H9 (cell line): ENCODE data around the gene ECEL1. TPM values are rescaled to one million over a fixed set of nuclear protein-coding genes. Genes with fewer than 3 reads are reported as not detected.
A peak's percentile ranks its signal among the peaks of the same experiment; 100 is the strongest.

Source experiments
- DNase-seq: peaks from one replicate; pipeline ENCODE4 v3.0.0-alpha.2; 2017
- H2AFZ ChIP-seq: one replicate; pipeline ENCODE4 v1.6.1; 2013; ENCODE audit warnings: mild to moderate bottlenecking, low read length, control low read depth, moderate library complexity
- H2AK5ac ChIP-seq: 2 replicates; pipeline ENCODE4 v1.6.1; 2013; ENCODE audit warnings: low read length, control low read depth, mixed read lengths; ENCODE audit not compliant: insufficient read length
- H2BK120ac ChIP-seq: one replicate; pipeline ENCODE4 v1.6.1; 2013; ENCODE audit warnings: low read depth, mild to moderate bottlenecking, low read length, control low read depth, inconsistent platforms; ENCODE audit not compliant: poor library complexity, severe bottlenecking
- H2BK12ac ChIP-seq: 2 replicates; pipeline ENCODE4 v1.6.1; 2013; ENCODE audit warnings: low read length, control low read depth, mixed read lengths, low read depth; ENCODE audit not compliant: insufficient read length
- H2BK15ac ChIP-seq: 2 replicates; pipeline ENCODE4 v1.6.1; 2013; ENCODE audit warnings: low read depth, low read length, control low read depth
- H2BK20ac ChIP-seq: one replicate; pipeline ENCODE4 v1.6.1; 2013; ENCODE audit warnings: low read depth, mild to moderate bottlenecking, low read length, control low read depth, inconsistent platforms; ENCODE audit not compliant: poor library complexity, severe bottlenecking
- H2BK5ac ChIP-seq: 2 replicates; pipeline ENCODE4 v1.6.1; 2013; ENCODE audit warnings: low read length, control low read depth, mixed read lengths; ENCODE audit not compliant: insufficient read length
- H3K14ac ChIP-seq: 2 replicates; pipeline ENCODE4 v1.6.1; 2013; ENCODE audit warnings: low read length, control low read depth; ENCODE audit not compliant: insufficient read depth
- H3K18ac ChIP-seq: 2 replicates; pipeline ENCODE4 v1.6.1; 2013; ENCODE audit warnings: low read depth, mild to moderate bottlenecking, mixed read lengths, low read length, control low read depth; ENCODE audit not compliant: insufficient read length
- H3K23ac ChIP-seq: 2 replicates; pipeline ENCODE4 v1.6.1; 2013; ENCODE audit warnings: low read length, control low read depth, mixed read lengths, low read depth; ENCODE audit not compliant: insufficient read length
- H3K23me2 ChIP-seq: 2 replicates; pipeline ENCODE4 v1.6.1; 2013; ENCODE audit warnings: low read depth, mild to moderate bottlenecking, mixed read lengths, low read length, control low read depth; ENCODE audit not compliant: insufficient read length, poor library complexity, severe bottlenecking
- H3K27ac ChIP-seq: 2 replicates; pipeline ENCODE4 v1.5.1; 2013; ENCODE audit warnings: low read length, control low read depth, mixed read lengths, low read depth; ENCODE audit not compliant: insufficient read length
- H3K27me3 ChIP-seq: 2 replicates; pipeline ENCODE4 v1.6.1; 2013; ENCODE audit warnings: low read length, control low read depth, inconsistent platforms; ENCODE audit not compliant: insufficient read depth
- H3K4ac ChIP-seq: 2 replicates; pipeline ENCODE4 v1.6.1; 2013; ENCODE audit warnings: low read depth, mild to moderate bottlenecking, control low read depth, inconsistent platforms, low read length, moderate library complexity
- H3K4me1 ChIP-seq: 2 replicates; pipeline ENCODE4 v1.6.1; 2013; ENCODE audit warnings: low read length, control low read depth, inconsistent platforms; ENCODE audit not compliant: insufficient read depth
- H3K4me2 ChIP-seq: 2 replicates; pipeline ENCODE4 v1.6.1; 2013; ENCODE audit warnings: low read length, control low read depth, mixed read lengths; ENCODE audit not compliant: insufficient read length, insufficient read depth
- H3K56ac ChIP-seq: 2 replicates; pipeline ENCODE4 v1.6.1; 2013; ENCODE audit warnings: low read depth, mild to moderate bottlenecking, mixed read lengths, low read length, control low read depth; ENCODE audit not compliant: insufficient read length
- H3K79me1 ChIP-seq: 2 replicates; pipeline ENCODE4 v1.6.1; 2013; ENCODE audit warnings: low read depth, mild to moderate bottlenecking, moderate library complexity, low read length, control low read depth, inconsistent platforms; ENCODE audit not compliant: insufficient read depth, poor library complexity, severe bottlenecking
- H3K79me2 ChIP-seq: 2 replicates; pipeline ENCODE4 v1.6.1; 2013; ENCODE audit warnings: low read length, control low read depth, inconsistent platforms; ENCODE audit not compliant: insufficient read depth
- H3K9ac ChIP-seq: 2 replicates; pipeline ENCODE4 v1.6.1; 2013; ENCODE audit warnings: low read length, control low read depth, mixed read lengths; ENCODE audit not compliant: insufficient read length; ENCODE audit errors: extremely low read depth
- H3K9me3 ChIP-seq: one replicate; pipeline ENCODE4 v1.6.1; 2013; ENCODE audit warnings: low read depth, low read length, inconsistent platforms; ENCODE audit not compliant: control insufficient read depth
- H3T11ph ChIP-seq: one replicate; pipeline ENCODE4 v1.6.1; 2013; ENCODE audit warnings: mild to moderate bottlenecking, low read length, control low read depth, inconsistent platforms
- H4K20me1 ChIP-seq: one replicate; pipeline ENCODE4 v1.6.1; 2013; ENCODE audit not compliant: control insufficient read depth, insufficient read length, insufficient read depth
- H4K5ac ChIP-seq: 2 replicates; pipeline ENCODE4 v1.6.1; 2013; ENCODE audit warnings: low read depth, mild to moderate bottlenecking, mixed read lengths, low read length, control low read depth; ENCODE audit not compliant: insufficient read length
- H4K8ac ChIP-seq: replicated peaks from 2 replicates; pipeline ENCODE4 v1.6.1; 2013; ENCODE audit warnings: low read length, control low read depth, mixed read lengths, low read depth; ENCODE audit not compliant: insufficient read length
- H4K91ac ChIP-seq: 2 replicates; pipeline ENCODE4 v1.6.1; 2013; ENCODE audit warnings: low read depth, mild to moderate bottlenecking, moderate library complexity, mixed read lengths, low read length, control low read depth; ENCODE audit not compliant: insufficient read length
- H3K27ac Mint-ChIP-seq, 3 experiments: 2 replicates in 2 of 3; 3 replicates in 1 of 3; pipeline ENCODE4 v1.8.0; 2020 to 2021; ENCODE audit warnings: mixed read lengths in 3 of 3, mild to moderate bottlenecking in 1 of 3, moderate library complexity in 1 of 3
- H3K27me3 Mint-ChIP-seq: 2 replicates; pipeline ENCODE4 v1.8.0; 2021; ENCODE audit warnings: low read depth, mild to moderate bottlenecking, moderate library complexity, mixed read lengths
- H3K36me3 Mint-ChIP-seq, 3 experiments: 2 replicates in 2 of 3; 3 replicates in 1 of 3; pipeline ENCODE4 v1.8.0; 2020 to 2021; ENCODE audit warnings: low read depth in 3 of 3, mixed read lengths in 3 of 3; ENCODE audit not compliant: insufficient read depth in 1 of 3
- H3K4me1 Mint-ChIP-seq, 2 experiments: 2 replicates each; pipeline ENCODE4 v1.8.0; 2020; ENCODE audit warnings: mixed read lengths in 2 of 2
- H3K4me3 Mint-ChIP-seq, 2 experiments: 2 replicates in 1 of 2; 3 replicates in 1 of 2; pipeline ENCODE4 v1.8.0; 2020 to 2021; ENCODE audit warnings: mild to moderate bottlenecking in 2 of 2, mixed read lengths in 2 of 2, moderate library complexity in 1 of 2
- H3K9me3 Mint-ChIP-seq, 2 experiments: 2 replicates in 1 of 2; 3 replicates in 1 of 2; pipeline ENCODE4 v1.8.0; 2020; ENCODE audit warnings: mild to moderate bottlenecking in 2 of 2, mixed read lengths in 2 of 2, moderate library complexity in 1 of 2
- CTCF ChIP-seq: fragments of 200-600 bp; sonication (generic); conservative IDR thresholded peaks from 3 replicates; pipeline ENCODE4 v1.8.0; 2021; ENCODE audit warnings: antibody characterized with exemption, mild to moderate bottlenecking
- WGBS: extraction: QIAGEN DNeasy Blood & Tissue Kit; methylation state at CpG from one replicate; pipeline ENCODE4 v1.1.7; 2013; ENCODE audit warnings: missing lambda C conversion rate, low lambda C conversion rate, mixed read lengths; ENCODE audit not compliant: insufficient read length; ENCODE audit errors: extremely low coverage; 5-methylcytosine and 5-hydroxymethylcytosine counted together
- total RNA-seq: library from RNA; stranded (reverse); gene quantifications from 2 replicates; pipeline ENCODE4 v1.2.1, GENCODE V29; 2021

Gene ECEL1
- total RNA-seq, 1 experiment from 2014 or later = 8.4 TPM

- peak overlapping the region in 1 of 3 experiments; percentile 35; a peak in 1 of 7 replicates for H3K27ac Mint-ChIP-seq
- Histone ChIP-seq H4K5ac (no peak overlapping the region), H2BK120ac (no peak overlapping the region), H3K79me1 (no peaks in the 10 kb centered on the region), H4K8ac (no peak overlapping the region), H4K91ac (no peak overlapping the region), H2BK15ac (no peak overlapping the region), H2BK5ac (no peak overlapping the region), H2BK20ac (no peak overlapping the region), H3K79me2 (no peaks in the 10 kb centered on the region), H3K4me2 (no peak overlapping the region), H3K9me3 (no peaks in the 10 kb centered on the region), H3K56ac (no peak overlapping the region), H3K9ac (no peak overlapping the region), H2BK12ac (no peak overlapping the region), H3T11ph (no peak overlapping the region), H2AFZ (no peak overlapping the region), H3K27me3 (no peaks in the 10 kb centered on the region; the same call in 1 of the 2 replicates), H3K23me2 (peaks cover 1% of the 10 kb centered on the region), H4K20me1 (no peaks in the 10 kb centered on the region), H3K27ac (no peak overlapping the region), H3K23ac (no peak overlapping the region), H3K4ac (no peak overlapping the region), H3K4me1 (0 out of 2 replicates have a peak, but pooled peaks cover 3% of the 10 kb centered on the region), H3K14ac (no peak overlapping the region), H2AK5ac (no peak overlapping the region), H3K18ac (no peak overlapping the region)
- no CpG with 5 or more reads among the region's 13 CpGs for whole genome bisulfite sequencing
- no peaks in the 10 kb centered on the region; a peak in 1 of 7 replicates for H3K36me3 Mint-ChIP-seq
- H3K9me3 Mint-ChIP-seq = no peaks in the 10 kb centered on the region
- H3K4me3 Mint-ChIP-seq = no peak overlapping the region; a peak in 1 of 5 replicates
- H3K4me1 Mint-ChIP-seq = peaks cover 9 to 49% of the 10 kb centered on the region in 2 experiments
- H3K27me3 Mint-ChIP-seq = peaks cover 43% of the 10 kb centered on the region
- DNase-seq = no peak
- TF ChIP-seq CTCF = no peak
These were observed 9.7 kb upstream of the ECEL1 start for GRCh38 chr2:232497348-232497747.
